GM21390 (cell line): Measurements from ENCODE around the gene DDHD1.

Source experiments
- ATAC-seq: cut with Tn5 transposase; IDR thresholded peaks from one replicate; pipeline ENCODE4 v1.9.1; 2021; ENCODE audit not compliant: unreplicated experiment

Gene DDHD1

GRCh38 chr14:53035336-53036210, 117.5 kb downstream of the DDHD1 start:
- no peak for ATAC-seq

- no peak for ATAC-seq
These were observed 118.4 kb downstream of the DDHD1 start for GRCh38 chr14:53034688-53035230.

- ATAC-seq, result no peak
These were observed 119.1 kb downstream of the DDHD1 start for GRCh38 chr14:53034036-53034435.

- no peak for ATAC-seq
These were observed 120.2 kb downstream of the DDHD1 start for GRCh38 chr14:53032838-53033390.

GRCh38 chr14:53032161-53032803, 120.8 kb downstream of the DDHD1 start:
- no peak for ATAC-seq

- no peak for ATAC-seq
These were observed 125.6 kb downstream of the DDHD1 start for GRCh38 chr14:53027562-53027961.

GRCh38 chr14:53027041-53027440, 126.1 kb downstream of the DDHD1 start:
- ATAC-seq, result no peak

GRCh38 chr14:53023325-53023724, 129.8 kb downstream of the DDHD1 start:
- no peak for ATAC-seq

GRCh38 chr14:53022593-53022992, 130.5 kb downstream of the DDHD1 start:
- ATAC-seq, result no peak

- ATAC-seq, result no peak
These were observed 132.8 kb downstream of the DDHD1 start for GRCh38 chr14:53020193-53020932.

- ATAC-seq, result no peak
These were observed 133.7 kb downstream of the DDHD1 start for GRCh38 chr14:53019406-53019805.

GRCh38 chr14:53017837-53018236, 135.3 kb downstream of the DDHD1 start:
- no peak for ATAC-seq

GRCh38 chr14:53016919-53017318, 136.2 kb downstream of the DDHD1 start:
- no peak for ATAC-seq

- no peak for ATAC-seq
These were observed 136.6 kb downstream of the DDHD1 start for GRCh38 chr14:53016491-53016890.

GRCh38 chr14:53011053-53011462, 142.1 kb downstream of the DDHD1 start:
- ATAC-seq, result no peak

- ATAC-seq, result no peak
These were observed 142.7 kb downstream of the DDHD1 start for GRCh38 chr14:53010193-53011040.

GRCh38 chr14:53006931-53007562, 146.1 kb downstream of the DDHD1 start:
- ATAC-seq, result no peak

GRCh38 chr14:53004976-53005375, 148.1 kb downstream of the DDHD1 start:
- no peak for ATAC-seq

- ATAC-seq, result no peak
These were observed 149.3 kb downstream of the DDHD1 start for GRCh38 chr14:53003776-53004175.

- ATAC-seq, result no peak
These were observed 150.5 kb downstream of the DDHD1 start for GRCh38 chr14:53002576-53002975.
